WTC11 (cell line): ENCODE results near the gene LHFPL6. TPM values are rescaled to one million over a fixed set of nuclear protein-coding genes. Genes with fewer than 3 reads are reported as not detected.

Experiments used
- ATAC-seq: fragments of 200-7000 bp; cut with Tn5 transposase; 2 replicates; pipeline ENCODE4 v1.10.0; 2021; ENCODE audit warnings: mild to moderate bottlenecking, moderate library complexity
- CTCF ChIA-PET: fragments of 300-600 bp; sonication (Branson Sonifier 250); formaldehyde crosslinking; loops from one replicate; lab custom pipeline; 2021; ENCODE audit warnings: antibody characterized with exemption; lab: Charles Lee
- POLR2A ChIA-PET: fragments of 350-600 bp; sonication (Branson Sonifier 250); formaldehyde crosslinking; loops from one replicate; lab custom pipeline; 2021; ENCODE audit warnings: antibody characterized with exemption; lab: Charles Lee
- DNase-seq: peaks from one replicate; pipeline ENCODE4 v3.0.0; 2021; ENCODE audit warnings: low spot score
- H3K27ac Mint-ChIP-seq: 2 replicates; pipeline ENCODE4 v1.8.0; 2021; ENCODE audit warnings: mixed read lengths
- H3K27me3 Mint-ChIP-seq: 2 replicates; pipeline ENCODE4 v1.8.0; 2021; ENCODE audit warnings: low read depth, mild to moderate bottlenecking, moderate library complexity, mixed read lengths
- H3K36me3 Mint-ChIP-seq: 2 replicates; pipeline ENCODE4 v1.8.0; 2021; ENCODE audit warnings: mixed read lengths
- H3K4me1 Mint-ChIP-seq: 2 replicates; pipeline ENCODE4 v1.8.0; 2022; ENCODE audit warnings: mixed read lengths
- H3K4me3 Mint-ChIP-seq: 2 replicates; pipeline ENCODE4 v1.8.0; 2021; ENCODE audit warnings: mild to moderate bottlenecking, moderate library complexity, mixed read lengths
- H3K9me3 Mint-ChIP-seq: 2 replicates; pipeline ENCODE4 v1.8.0; 2021; ENCODE audit warnings: mixed read lengths
- AFF4 ChIP-seq: sonication (generic); formaldehyde crosslinking; IDR thresholded peaks from 2 replicates; pipeline ENCODE4 v1.8.1; 2023; ENCODE audit warnings: mild to moderate bottlenecking, missing genetic modification reagents, borderline replicate concordance
- AR ChIP-seq: fragments of 250-450 bp; sonication (Bioruptor Pico); IDR thresholded peaks from 2 replicates; pipeline ENCODE4 v1.9.0; 2021; ENCODE audit warnings: mild to moderate bottlenecking
- CREB1 ChIP-seq: sonication (generic); formaldehyde crosslinking; IDR thresholded peaks from 2 replicates; pipeline ENCODE4 v1.8.0; 2023; ENCODE audit warnings: mild to moderate bottlenecking, missing genetic modification reagents
- ESRRA ChIP-seq: sonication (generic); formaldehyde crosslinking; IDR thresholded peaks from 2 replicates; pipeline ENCODE4 v1.8.1; 2022; ENCODE audit warnings: mild to moderate bottlenecking, missing genetic modification reagents, borderline replicate concordance
- IRF1 ChIP-seq: sonication (generic); formaldehyde crosslinking; IDR thresholded peaks from 2 replicates; pipeline ENCODE4 v1.8.0; 2023; ENCODE audit warnings: missing genetic modification reagents
- MAX ChIP-seq: sonication (generic); formaldehyde crosslinking; IDR thresholded peaks from 2 replicates; pipeline ENCODE4 v1.8.0; 2022; ENCODE audit warnings: mild to moderate bottlenecking, missing genetic modification reagents
- MXD4 ChIP-seq: fragments of 250-450 bp; sonication (Bioruptor Pico); IDR thresholded peaks from 2 replicates; pipeline ENCODE4 v1.8.0; 2021; ENCODE audit warnings: mild to moderate bottlenecking, moderate library complexity, borderline replicate concordance
- NR1H2 ChIP-seq: sonication (generic); formaldehyde crosslinking; IDR thresholded peaks from 2 replicates; pipeline ENCODE4 v1.9.0; 2021; ENCODE audit warnings: mild to moderate bottlenecking, moderate library complexity, missing genetic modification reagents
- OVOL2 ChIP-seq: fragments of 250-450 bp; sonication (Bioruptor Pico); IDR thresholded peaks from 2 replicates; pipeline ENCODE4 v1.9.0; 2021; ENCODE audit warnings: mild to moderate bottlenecking, borderline replicate concordance
- PREB ChIP-seq: sonication (generic); formaldehyde crosslinking; IDR thresholded peaks from 2 replicates; pipeline ENCODE4 v1.8.1; 2022; ENCODE audit warnings: mild to moderate bottlenecking, missing genetic modification reagents, moderate library complexity, borderline replicate concordance
- TCF7 ChIP-seq: sonication (generic); formaldehyde crosslinking; IDR thresholded peaks from 2 replicates; pipeline ENCODE4 v1.8.0; 2022; ENCODE audit warnings: mild to moderate bottlenecking, low read depth, missing genetic modification reagents, moderate library complexity
- USF1 ChIP-seq: sonication (generic); formaldehyde crosslinking; IDR thresholded peaks from 2 replicates; pipeline ENCODE4 v1.8.0; 2022; ENCODE audit warnings: mild to moderate bottlenecking, missing genetic modification reagents
- ZNF121 ChIP-seq: sonication (generic); formaldehyde crosslinking; IDR thresholded peaks from 2 replicates; pipeline ENCODE4 v1.8.0; 2023; ENCODE audit warnings: missing genetic modification reagents
- total RNA-seq: library from RNA; stranded (reverse); gene quantifications from 3 replicates; pipeline ENCODE4 v1.2.3, GENCODE V29; 2021

Gene LHFPL6
- total RNA-seq, 1 experiment from 2014 or later = 4.5 TPM

GRCh38 chr13:39410096-39410901, 192.7 kb downstream of the LHFPL6 start:
- ChIA-PET POLR2A (no interaction called here), CTCF (interaction anchor here (1.0 to 2.2 kb wide), 4 partner anchors 9 to 206 kb away, joined by 3 to 17 read pairs (median 6); no protein-coding TSS in a partner anchor)
- Mint-ChIP-seq H3K4me1 (peaks cover 57% of the 10 kb centered on the region), H3K27me3 (no peaks in the 10 kb centered on the region), H3K36me3 (no peaks in the 10 kb centered on the region), H3K27ac (no peak overlapping the region), H3K4me3 (no peak overlapping the region), H3K9me3 (no peaks in the 10 kb centered on the region)
- TF ChIP-seq MAX (CRISPR knock-in tag) (no peak), AFF4 (CRISPR knock-in tag) (no peak), ESRRA (CRISPR knock-in tag) (no peak), AR (CRISPR knock-in tag) (no peak), NR1H2 (CRISPR knock-in tag) (no peak), CREB1 (CRISPR knock-in tag) (no peak), OVOL2 (CRISPR knock-in tag) (no peak), IRF1 (CRISPR knock-in tag) (no peak), PREB (CRISPR knock-in tag) (no peak), TCF7 (no peak), USF1 (CRISPR knock-in tag) (no peak), ZNF121 (CRISPR knock-in tag) (no peak), MXD4 (CRISPR knock-in tag) (no peak)
- no peak for DNase-seq
- ATAC-seq = no peak; the same call in 1 of the 2 replicates

GRCh38 chr13:39408512-39408911, 194.5 kb downstream of the LHFPL6 start:
- ChIA-PET POLR2A (interaction anchor here (0.5 kb wide), 1 partner anchor 245 kb away, joined by 4 read pairs; no protein-coding TSS in a partner anchor), CTCF (interaction anchor here (1.1 to 2.2 kb wide), 3 partner anchors 9 to 208 kb away, joined by 4 to 17 read pairs (median 4); partner anchors contain the start of gene LHFPL6)
- H3K4me1 Mint-ChIP-seq = peaks cover 57% of the 10 kb centered on the region
- no peak for ATAC-seq
- TF ChIP-seq MXD4 (CRISPR knock-in tag) = no peak
- TF ChIP-seq, all 79 proteins: peak for 0
- no peak for DNase-seq
- Mint-ChIP-seq H3K27ac (no peak overlapping the region), H3K4me3 (no peak overlapping the region), H3K27me3 (no peaks in the 10 kb centered on the region), H3K36me3 (no peaks in the 10 kb centered on the region), H3K9me3 (no peaks in the 10 kb centered on the region)
